Hindlimb muscle (tissue), 1 donor: ENCODE data around the gene NPEPL1. TPM values are rescaled to one million over a fixed set of nuclear protein-coding genes. Genes with fewer than 3 reads are reported as not detected.
A peak's percentile ranks its signal among the peaks of the same experiment; 100 is the strongest.

Experiments used
- DNase-seq: peaks from one replicate; pipeline ENCODE4 v3.0.0-alpha.2; 2013
- polyA plus RNA-seq: library from polyadenylated mRNA; unstranded; fragments of 120-200 nt; gene quantifications from one replicate; pipeline ENCODE4 v1.2.1, GENCODE V29; 2013; ENCODE audit not compliant: insufficient read length

NPEPL1 gene
- polyA plus RNA-seq, 1 donor: 42.6 TPM

DNA sequence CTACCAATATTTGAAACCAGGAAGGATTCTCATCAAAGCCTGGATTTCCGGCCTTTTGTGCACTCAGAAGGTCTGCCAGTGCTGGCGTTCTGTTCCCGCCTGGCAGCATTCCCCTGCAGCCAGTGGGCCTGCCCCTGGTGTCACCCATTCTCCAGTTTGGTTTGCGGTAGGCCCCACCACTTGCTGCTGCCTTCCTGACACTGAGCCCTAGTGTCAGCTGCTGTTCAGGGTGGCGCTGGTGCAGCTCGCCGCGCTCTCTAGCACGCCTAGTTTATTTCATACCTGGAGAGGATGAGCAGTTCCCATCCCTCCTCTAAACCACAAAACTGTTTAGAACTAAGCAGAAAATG, 9.5 kb downstream of the NPEPL1 start:
- DNase-seq: no peak

DNA sequence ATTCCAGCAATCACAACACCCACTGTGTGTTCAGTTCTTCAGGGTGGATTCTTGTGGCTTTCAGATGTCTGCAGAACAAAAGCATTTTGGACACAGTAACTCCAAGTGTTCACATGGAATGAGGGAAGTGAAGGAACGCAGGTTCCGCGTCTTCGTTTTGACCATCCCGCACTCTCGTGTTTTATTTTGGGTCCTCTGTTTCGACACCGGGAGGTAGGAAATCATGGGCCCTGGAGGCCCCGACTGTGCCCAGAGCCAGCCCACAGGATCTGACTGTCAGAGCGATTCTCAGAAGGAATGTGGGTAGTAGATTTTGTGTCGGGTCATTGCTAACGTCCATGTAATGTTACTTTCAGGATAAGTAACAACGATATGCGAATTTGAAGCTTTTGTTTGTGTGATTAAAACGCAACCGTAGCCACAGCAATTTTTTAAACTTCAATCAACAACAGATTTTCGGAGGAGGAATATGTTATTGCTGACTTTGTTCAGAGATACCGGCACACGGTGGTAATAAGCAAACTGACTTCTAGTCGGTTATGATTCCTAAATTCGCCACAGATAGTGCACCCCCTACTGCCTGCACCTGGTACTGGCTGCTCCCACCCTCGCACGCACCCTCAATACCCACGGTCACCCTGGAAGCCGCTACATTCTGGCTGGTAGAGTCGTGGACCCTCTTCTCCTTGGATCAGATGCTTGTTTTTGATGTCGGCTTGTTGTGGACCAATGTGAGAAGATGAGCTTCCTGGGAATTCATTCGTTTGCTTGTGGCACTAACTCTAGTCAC, 10.5 kb downstream of the NPEPL1 start:
- no peak for DNase-seq

DNA sequence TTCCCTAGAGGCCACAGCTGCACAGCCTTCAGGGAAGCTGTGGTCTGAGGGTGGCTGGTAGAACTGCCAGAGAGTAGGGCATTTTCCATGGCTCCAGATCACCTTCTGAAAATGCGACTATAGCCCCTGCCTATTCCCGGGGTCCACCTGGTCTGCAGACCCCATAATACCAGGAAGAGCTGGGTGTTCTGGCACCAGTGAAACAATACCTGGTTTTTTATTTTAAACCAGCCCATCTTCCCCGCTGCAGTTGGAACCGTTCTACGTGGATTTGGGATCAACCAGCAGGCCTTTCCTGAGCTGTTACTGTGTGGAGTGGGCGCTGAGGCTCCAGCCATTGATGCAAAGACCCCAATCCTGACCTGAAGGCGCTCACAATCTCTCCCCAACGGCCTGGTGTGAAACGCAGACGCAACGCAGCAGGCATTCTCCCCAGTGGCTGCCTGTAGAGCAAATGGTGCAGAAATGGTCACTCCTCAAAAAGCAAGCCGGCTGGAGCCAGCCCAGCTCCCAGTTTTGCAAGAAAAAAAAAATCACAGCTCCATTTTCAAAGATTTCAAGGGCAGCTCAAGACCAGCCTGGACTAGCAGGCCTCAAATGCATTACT, 11.3 kb downstream of the NPEPL1 start:
- no peak for DNase-seq

DNA sequence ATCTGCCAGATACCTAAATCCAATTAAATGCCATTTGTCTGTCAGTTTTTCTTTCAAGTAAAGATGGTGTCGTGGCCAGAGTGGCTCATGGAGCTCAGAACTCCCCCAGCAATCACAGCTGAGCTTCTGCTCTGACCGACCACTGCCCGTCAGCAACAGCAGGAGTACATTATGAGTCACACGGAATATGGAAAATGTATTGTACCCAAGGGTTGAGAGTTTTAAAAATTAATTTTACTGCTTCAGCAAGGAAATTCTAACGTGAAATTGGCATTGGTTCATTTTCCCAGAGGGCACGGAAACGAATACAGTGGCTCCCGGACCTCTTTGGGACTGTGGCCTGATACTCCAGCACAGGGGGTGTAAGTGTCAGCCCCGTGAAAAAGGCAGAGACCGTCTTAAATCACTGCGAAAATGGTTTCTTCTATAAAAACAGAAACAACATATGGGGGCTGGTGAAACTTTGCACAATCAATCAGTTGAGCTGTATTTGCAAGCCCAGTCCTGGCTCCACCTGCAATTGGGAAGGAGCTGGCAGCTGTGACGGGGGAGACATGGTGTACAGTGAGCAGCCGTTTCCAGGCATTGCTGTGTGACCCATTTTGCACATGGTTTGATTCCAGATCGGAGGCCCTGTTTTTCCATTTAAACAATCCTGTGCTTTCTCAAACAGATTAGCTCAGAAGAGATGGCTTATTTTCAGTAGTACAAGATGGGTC, 12.8 kb downstream of the NPEPL1 start:
- peak; percentile 90 for DNase-seq

DNA sequence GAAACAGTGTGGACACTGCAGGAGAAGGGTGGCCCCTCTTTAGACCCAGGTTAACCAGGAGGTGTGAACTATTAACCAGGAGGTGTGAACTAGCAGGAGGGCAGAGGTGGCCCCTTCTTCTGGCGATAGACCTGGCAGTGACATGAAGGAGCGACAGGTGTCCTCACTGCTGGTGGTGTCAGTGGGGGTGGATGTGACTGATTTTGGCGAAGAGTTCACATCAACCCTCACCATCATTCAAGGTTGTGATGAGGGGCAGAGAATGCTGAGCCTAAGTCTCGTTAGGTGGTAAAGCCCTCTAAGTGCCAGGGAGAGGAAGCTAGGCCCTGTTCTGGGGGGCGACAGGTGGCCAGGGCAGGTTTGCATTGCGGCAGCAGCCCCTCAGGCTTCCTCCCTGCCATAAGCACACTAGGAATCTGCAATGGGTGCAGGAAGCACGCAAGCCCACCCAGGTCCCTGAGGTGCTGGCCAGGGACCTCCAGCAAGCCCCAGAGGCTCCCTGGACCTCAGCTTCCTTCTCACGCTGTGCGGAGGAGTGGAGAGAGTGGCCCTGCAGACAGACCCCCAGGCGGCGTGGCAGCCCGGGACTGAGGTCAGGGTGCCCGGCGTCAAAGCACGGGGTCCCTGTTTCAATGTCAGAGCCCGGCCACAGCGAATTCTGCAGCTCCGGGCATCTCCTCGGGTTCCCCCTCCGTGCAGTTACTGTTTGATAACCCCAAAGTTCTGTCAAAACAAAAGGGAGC, 13.7 kb downstream of the NPEPL1 start:
- no peak for DNase-seq

DNA sequence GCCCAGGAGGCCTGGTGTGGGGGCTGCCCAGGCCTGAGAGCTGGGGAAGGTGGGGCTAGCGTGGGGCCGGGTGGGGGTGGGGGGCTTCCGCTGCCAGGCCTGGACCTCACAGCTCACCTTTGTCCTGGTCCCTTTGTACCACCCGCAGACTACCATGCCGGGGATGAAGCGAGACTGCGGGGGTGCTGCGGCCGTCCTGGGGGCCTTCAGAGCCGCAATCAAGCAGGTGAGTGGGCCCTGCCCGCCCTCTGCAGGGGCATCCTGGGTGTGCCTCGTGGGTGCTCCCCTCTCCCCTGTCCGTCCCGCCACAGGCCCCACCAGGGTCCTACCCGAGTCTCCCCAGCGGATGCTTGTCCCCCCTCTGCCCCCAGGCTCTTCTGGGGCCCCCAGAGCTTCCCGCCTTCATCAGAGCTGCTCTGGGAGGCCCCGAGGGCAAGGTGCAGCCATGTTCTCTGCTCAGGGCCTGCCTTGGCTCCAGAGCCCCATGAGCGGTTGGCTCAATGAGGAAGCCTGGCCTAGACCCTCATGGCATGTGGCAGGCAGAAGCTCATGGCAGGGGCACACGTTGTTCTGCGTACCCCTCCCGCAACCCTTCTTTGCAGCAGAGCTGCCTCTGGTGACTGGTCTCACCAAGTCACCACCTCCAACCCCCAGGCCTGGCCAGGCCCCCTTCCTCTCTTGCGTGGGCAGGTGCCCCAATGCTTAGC, 14.5 kb downstream of the NPEPL1 start:
- DNase-seq: no peak

DNA sequence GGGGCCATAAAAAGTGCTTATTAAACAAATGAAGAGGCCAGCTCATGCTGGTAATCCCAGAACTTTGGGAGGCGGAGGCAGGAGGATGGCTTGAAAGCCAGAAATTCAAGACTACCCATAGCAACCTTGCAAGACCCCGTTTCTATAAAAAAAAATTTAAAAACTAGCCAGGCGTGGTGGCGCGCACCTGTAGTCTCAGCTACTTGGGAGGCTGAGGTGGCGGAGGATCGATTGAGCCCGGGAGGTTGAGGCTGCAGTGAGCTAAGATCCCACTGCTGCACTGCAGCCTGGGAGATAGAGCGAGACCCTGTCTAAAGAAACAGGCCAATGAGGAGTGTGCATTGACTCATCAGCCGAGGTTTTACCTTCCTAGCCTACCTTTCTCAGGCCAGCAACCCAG, 15.2 kb downstream of the NPEPL1 start:
- no peak for DNase-seq

DNA sequence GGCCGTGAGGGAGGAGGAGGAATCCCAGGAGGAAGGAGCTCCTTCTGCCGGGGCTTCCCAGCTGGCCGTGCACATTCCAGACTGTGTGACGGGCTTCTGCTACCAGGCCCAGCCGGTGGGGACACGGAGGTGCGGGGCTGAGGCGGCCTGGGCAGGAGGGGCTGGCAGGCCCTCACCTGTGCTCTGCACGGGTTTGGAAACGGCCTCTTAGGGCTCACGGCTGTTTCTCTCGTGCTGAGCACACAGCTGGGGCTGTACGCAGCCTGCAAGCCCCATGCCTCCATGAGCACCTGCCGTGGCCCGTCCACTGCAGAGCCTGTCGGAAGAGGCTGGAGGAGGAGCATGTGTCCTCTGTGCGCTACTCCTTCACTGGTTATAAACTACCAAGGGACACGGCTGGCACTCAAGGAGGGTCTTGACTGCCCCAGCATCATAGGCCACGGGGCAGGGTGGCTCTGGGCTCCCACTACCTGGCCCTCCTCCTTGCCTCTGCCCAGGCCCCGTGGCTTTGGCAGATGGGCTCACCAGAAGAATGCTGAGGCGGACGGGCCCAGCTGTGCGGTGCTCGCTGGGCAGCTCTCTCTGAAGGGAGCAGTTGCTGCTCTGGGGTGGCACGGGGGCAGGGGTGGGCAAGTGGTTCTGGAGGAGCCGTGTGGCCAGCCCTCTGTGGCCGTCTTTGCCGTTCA, 15.8 kb downstream of the NPEPL1 start:
- no peak for DNase-seq

DNA sequence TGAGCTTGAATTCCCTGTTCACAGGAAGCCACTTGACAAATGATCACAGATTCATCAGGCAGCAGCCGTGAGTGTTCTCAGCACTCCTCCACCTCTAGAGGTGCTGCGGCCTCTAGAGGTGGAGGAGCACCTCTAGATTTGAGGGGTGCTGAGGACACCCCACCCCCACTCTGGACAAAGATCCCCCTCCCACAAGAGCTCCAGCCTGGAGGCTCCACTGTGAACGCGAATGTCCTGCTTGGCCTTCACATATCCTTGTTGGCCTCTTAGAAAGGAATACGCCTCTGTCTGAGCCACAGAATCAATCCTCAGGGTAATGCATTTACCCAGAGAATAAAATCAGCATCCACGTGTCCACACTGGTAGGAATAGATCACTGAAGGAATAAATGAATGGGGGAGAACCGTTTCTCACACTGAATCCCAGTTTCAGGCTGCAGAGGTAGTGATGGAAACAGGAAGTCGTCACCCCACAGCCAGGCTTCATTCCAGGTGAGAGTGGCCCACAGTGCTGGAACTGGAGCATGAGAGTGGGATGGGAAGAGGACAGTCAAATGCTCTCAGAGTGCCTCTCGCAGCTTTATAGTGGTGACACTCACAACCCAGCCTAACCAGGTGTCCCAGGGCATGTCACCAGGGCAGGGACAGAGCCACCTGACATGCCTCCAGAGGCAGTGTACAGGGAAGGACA, 16.6 kb downstream of the NPEPL1 start:
- no peak for DNase-seq

DNA sequence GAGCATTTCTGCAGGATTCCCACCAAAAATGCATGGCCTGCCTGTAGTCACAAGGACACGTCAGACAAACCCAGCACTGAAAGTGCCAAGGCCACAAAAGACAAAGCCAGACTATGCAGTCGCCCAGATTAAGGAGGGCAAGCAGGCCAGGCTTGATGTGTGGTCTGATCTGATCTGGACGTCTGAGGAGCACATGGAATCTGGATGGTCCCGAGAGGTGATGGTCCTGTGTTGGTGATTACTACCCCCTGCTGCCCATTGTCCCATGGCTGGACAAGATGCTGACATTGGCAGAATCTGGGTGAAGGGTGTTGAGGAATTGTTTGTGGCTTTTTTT, 17.1 kb downstream of the NPEPL1 start:
- DNase-seq: no peak

DNA sequence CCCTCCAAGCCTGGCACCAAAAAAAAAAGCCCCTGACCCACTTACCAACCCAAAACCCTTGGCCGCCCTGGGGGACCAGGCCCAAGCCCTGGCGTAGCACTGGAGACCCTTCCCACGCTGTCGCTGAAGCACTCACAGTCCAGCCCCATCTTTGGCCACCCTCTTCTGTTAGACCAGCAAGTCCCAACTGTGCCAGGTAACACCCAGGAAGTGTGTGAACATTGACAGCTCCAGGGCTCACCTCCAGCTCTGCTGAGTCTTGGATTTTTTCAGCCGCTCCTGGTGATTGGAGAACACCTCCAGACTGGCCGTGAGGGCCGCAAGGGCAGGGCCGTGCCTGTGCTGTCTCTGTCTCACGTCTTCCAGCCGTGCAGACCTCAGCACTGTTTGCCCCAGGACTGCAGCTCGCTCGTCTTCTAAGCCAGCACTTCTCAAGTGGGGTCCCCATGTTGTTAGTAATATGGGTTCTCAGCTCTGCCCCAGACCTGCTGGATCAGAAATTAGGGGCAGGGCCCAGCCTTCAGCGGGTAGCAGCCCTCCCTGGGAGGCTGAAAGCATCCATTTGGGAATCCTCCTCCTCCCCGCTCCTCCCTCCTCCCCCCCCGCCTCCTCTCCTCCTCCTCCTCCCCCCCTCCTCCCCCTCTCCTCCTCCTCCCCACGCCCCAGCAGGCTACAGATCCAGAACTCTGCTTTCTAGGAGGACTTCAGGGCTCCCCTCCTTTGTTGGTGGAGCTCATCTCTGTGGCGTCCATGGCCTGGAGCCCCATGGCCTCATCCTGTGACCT, 18.1 kb downstream of the NPEPL1 start:
- no peak for DNase-seq

DNA sequence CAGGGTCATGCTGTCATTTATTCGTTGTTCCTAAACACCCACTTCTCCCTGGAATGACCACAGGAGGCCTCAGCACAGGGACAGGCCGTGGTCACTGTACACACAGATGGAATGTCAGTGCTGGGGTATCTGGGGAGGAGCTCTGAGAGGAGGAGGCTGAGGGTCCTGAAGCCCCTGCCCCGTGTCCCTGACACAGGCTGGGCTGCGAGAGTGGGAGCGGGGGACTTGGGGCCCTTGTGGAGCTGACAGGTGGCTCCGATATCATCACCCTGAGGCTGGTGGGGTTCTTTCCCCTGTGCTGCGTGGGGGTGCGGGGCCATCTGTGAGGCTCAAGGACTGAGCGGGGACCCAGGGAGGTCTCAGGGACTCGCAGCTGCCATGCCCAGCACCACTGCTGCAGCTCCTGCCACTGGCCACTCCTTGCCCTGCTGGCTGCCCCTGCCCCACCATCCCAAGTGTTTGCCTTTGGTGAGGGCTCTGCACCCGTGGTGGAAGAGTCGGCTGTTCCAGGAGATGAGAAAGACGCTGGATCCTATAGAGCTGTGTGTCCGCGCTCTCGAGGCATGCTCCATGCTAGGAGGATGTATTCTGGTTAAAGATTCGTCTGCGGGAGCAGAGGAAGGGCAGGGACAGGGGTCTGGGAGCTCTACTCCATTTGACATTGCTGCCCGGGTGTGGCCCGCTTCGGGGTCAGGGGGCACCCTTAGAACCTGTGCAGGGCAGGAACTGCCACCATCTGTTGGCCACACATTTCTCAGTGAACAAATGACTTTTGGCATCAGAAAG, 18.9 kb downstream of the NPEPL1 start:
- no peak for DNase-seq

DNA sequence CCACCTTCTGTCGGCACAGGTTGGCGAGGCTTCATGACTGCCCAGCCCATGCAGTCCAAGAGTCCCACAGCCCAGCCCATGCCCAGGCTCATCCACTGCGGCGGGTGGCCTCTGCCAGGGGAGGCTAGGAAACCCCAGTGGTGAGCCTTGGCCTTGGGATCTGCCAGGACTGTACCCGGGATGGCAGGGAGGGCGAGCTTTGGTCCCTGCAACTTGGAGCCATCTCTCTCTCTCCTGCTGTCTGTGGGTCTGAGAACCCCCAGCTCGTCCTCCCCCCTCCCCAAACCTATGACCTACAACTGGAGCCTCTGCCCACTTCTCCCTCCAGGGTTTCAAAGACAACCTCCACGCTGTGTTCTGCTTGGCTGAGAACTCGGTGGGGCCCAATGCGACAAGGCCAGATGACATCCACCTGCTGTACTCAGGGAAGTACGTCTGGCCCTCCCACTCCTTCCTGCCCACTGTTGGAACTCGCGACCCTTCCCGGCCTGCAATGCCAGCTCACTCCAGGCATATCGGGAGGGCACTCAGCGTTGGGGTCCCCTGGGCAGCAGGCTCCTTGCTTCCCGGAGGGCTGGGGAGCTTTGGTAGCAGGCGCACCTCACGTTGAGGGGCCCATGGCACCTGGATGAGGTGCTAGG, 19.7 kb downstream of the NPEPL1 start:
- DNase-seq: no peak

DNA sequence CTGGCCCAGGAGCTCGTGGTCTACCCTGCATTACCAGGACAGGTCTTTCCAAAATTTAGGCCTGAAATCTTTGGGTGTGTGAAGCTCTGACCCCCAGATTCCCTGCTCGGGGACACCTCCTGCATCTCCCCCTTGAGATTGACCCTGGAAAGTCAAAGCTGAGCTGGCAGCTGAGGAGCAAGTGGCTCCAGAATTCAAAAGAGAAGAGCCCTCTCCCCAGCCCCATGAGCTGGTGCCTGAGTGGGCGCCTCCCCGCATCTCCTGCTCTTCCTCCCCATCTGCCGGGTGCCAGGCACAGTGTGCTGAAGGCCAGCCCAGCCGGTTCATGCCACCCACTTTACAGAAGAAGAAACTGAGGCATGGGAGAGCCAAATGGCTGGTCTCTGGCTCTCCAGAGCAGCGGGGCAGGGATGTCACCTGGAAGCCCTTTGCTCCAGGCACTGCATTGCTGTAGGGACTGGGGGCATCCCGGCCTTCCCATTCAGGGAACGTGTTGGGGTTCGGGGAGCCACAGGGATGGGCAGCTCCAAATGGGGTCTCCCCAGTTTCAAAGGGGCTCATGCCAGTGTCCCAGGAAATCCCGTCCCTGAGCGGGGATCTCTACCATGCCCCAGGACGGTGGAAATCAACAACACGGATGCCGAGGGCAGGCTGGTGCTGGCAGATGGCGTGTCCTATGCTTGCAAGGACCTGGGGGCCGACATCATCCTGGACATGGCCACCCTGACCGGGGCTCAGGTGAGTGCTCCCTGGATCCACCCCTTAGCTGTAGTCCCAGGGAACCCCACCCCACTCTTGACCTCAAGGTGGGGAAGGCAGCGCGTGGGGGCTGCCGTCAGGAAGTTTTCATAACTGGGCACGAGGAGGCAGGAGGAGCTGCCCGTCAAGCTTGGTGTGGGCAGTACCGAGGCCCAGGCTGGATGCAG, 20.5 kb downstream of the NPEPL1 start:
- DNase-seq: no peak

DNA sequence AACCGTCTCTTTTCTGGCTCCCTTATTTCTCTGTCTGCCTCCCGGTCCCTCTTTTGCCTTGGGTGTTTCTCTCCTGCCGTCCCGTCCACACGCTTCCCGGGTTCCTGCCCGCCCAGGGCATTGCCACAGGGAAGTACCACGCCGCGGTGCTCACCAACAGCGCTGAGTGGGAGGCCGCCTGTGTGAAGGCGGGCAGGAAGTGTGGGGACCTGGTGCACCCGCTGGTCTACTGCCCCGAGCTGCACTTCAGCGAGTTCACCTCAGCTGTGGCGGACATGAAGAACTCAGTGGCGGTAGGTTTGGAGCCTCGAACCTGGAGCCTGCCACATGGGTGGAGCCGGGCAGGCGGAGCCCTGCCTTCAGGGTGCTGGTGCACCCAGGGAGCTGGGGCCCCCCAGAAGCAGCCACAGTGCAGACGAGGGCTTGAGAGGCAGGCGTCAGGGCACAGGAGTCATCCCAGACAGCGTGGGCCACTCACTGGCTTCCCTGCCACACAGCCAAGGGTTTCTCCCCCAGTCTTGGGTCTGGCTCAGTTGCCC, 21.3 kb downstream of the NPEPL1 start:
- no peak for DNase-seq

DNA sequence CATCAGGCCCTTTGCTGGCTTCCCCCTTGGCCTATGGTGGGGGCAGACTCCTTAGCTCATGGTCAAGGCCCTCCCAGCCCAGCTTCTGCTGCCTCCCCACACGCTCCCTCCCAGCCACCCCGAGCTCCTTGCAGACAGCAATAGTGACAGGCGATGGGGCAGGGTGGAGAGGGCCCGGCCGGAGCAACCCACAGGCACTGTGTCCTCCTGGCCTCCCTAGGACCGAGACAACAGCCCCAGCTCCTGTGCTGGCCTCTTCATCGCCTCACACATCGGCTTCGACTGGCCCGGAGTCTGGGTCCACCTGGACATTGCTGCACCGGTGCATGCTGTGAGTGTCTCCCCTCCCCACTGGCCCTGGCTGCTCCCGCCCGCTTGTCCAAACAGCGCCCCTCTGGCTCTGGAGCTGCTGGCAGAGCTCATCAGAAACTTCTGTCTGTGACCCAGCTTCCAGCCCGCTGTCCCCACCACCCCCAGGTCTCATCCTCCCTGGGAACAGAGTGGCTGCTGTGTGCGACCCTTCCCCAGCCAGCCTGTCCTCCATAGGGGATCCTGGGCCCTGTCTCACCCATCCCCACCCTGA, 21.8 kb downstream of the NPEPL1 start:
- no peak for DNase-seq

DNA sequence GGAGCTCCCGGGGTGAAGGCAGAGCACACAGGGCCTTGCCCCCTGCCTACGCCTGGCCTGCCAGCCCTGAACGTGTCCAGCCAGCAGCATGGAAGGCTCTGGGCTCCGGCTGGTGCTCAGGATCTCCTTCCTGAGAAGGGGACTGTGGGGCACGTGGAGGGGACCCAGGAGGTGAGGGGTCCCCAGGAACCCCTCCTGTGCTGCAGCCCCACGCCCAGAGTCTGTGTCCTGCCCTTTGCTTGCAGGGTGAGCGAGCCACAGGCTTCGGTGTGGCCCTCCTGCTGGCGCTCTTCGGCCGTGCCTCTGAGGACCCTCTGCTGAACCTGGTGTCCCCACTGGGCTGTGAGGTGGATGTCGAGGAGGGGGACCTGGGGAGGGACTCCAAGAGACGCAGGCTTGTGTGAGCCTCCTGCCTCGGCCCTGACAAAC, 22.3 kb downstream of the NPEPL1 start:
- no peak for DNase-seq
